ENCODE data around the gene PSME1. TPM values are rescaled to one million over a fixed set of nuclear protein-coding genes. Genes with fewer than 3 reads are reported as not detected.

PSME1 gene
- polyA plus RNA-seq, 2 of the 4 experiments (the other 2 are of a cell fraction): 83.6 to 124 TPM

DNA sequence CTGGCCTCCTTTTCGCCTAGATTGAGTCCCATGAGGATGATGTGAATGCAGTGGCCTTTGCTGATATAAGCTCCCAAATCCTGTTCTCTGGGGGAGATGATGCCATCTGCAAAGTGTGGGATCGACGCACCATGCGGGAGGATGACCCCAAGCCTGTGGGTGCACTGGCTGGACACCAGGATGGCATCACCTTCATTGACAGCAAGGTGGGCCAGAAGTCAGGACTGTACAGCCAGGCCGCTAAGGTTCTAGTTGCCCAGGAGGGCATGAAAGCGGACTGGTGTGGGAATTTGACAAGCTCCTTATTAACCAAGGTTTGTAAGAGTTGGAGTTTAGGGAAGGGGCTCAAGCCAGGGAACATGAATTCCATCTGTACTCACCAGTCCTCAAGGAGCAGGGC is 16.3 kb upstream of the PSME1 start:
- FAIRE-seq (no peak), DNase-seq (ENCODE audit: low read depth in 1 of 2, low spot score in 1 of 2) (no peak), ATAC-seq (no peak)
- ChIA-PET POLR2A (no interaction called here), CTCF (interaction anchor here (1.2 to 5.5 kb wide), 5 partner anchors 11 to 41 kb away, joined by 4 to 20 read pairs (median 7); partner anchors contain the start of genes IRF9 and PSME1)
- Histone ChIP-seq H3K27ac (no peak overlapping the region), H3K9me3 (no peaks in the 10 kb centered on the region), H3K4me3 (no peak overlapping the region), H3K4me2 (no peak overlapping the region), H3K4me1 (peaks cover 8% of the 10 kb centered on the region; the same call in 1 of the 3 replicates)
- 93% methylated on average over 6 of the region's 6 CpGs for WGBS (ENCODE audit: missing lambda C conversion rate)
- TF ChIP-seq CBX2 (IDR thresholded peaks at IDR 0.05; ENCODE audit: borderline replicate concordance, low read depth) (no peak), SMC3 (IDR thresholded peaks at IDR 0.05) (no peak)
- TF ChIP-seq, protein P1, sequence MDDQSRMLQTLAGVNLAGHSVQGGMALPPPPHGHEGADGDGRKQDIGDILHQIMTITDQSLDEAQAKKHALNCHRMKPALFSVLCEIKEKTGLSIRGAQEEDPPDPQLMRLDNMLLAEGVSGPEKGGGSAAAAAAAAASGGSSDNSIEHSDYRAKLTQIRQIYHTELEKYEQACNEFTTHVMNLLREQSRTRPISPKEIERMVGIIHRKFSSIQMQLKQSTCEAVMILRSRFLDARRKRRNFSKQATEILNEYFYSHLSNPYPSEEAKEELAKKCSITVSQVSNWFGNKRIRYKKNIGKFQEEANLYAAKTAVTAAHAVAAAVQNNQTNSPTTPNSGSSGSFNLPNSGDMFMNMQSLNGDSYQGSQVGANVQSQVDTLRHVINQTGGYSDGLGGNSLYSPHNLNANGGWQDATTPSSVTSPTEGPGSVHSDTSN (IDR thresholded peaks at IDR 0.05): no peak
- TF ChIP-seq, protein P2, sequence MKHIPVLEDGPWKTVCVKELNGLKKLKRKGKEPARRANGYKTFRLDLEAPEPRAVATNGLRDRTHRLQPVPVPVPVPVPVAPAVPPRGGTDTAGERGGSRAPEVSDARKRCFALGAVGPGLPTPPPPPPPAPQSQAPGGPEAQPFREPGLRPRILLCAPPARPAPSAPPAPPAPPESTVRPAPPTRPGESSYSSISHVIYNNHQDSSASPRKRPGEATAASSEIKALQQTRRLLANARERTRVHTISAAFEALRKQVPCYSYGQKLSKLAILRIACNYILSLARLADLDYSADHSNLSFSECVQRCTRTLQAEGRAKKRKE (CRISPR knock-in tag; IDR thresholded peaks at IDR 0.05; ENCODE audit: low read depth): no peak

DNA sequence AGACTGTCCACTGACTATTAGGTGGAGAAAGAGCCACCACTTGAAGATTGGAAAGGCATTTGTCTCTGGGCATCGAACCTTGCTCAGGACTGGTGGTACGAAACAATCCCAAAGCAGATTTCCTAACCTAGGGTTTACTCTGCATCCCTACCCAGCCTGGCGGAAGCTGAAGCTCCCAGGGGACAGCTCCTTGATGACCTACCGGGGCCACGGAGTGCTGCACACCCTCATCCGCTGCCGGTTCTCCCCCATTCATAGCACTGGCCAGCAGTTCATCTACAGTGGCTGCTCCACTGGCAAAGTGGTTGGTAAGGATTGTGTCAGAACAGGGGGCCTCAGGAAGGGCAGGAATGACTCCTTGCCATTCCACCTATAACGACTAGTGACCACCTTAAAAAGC is 14.8 kb upstream of the PSME1 start:
- POLR2A ChIA-PET: no interaction called here

DNA sequence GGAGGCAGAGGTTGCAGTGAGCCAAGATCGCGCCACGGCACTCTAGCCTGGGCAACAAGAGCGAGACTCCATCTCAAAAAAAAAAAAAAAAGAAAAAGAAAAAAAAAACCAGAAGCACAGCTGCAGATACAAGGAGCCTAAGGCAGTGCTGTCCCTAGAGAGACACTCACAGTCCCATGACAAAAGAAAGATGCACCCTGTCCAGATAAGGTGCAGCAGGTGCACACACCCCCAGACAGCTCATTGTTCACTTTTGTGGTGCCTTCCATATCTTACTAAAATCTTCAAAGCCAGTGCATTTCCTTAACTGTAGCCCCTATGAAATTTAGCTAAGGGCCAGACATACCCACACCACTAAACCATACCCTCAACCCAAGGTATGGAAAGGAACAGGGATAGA is 13.6 kb upstream of the PSME1 start:
- Histone ChIP-seq H3K4me3 (no peak overlapping the region), H3K9me3 (no peaks in the 10 kb centered on the region), H3K4me1 (no peaks in the 10 kb centered on the region), H3K27ac (no peak overlapping the region), H3K4me2 (no peak overlapping the region)
- WGBS (ENCODE audit: missing lambda C conversion rate): 83% methylated on average over 4 of the region's 4 CpGs
- ChIA-PET POLR2A (interaction anchor here (0.6 kb wide), 1 partner anchor 76 kb away, joined by 3 read pairs; no protein-coding TSS in a partner anchor), CTCF (interaction anchor here (0.6 to 1.9 kb wide), 3 partner anchors 14 to 334 kb away, joined by 3 to 9 read pairs (median 8); partner anchors contain the start of gene IRF9)
- TF ChIP-seq, protein P2 (CRISPR knock-in tag; IDR thresholded peaks at IDR 0.05; ENCODE audit: low read depth): no peak
- TF ChIP-seq HEYL (CRISPR knock-in tag; IDR thresholded peaks at IDR 0.05): no peak
- ATAC-seq (no peak), FAIRE-seq (no peak), DNase-seq (ENCODE audit: low read depth in 1 of 2, low spot score in 1 of 2) (no peak)

More for the DNA sequence above, 14.8 kb upstream of the PSME1 start:
- no peak for TF ChIP-seq RCOR1 (IDR thresholded peaks at IDR 0.05; ENCODE audit: low read depth, low read length)
- no peak for TF ChIP-seq FOSB (CRISPR knock-in tag; IDR thresholded peaks at IDR 0.05)
- TF ChIP-seq HEYL (CRISPR knock-in tag; IDR thresholded peaks at IDR 0.05): no peak
- no peak for TF ChIP-seq NPAS2 (CRISPR knock-in tag; IDR thresholded peaks at IDR 0.05; ENCODE audit: borderline replicate concordance)
- no peak for TF ChIP-seq EHMT2 (IDR thresholded peaks at IDR 0.05; ENCODE audit: low read depth)
- TF ChIP-seq RARB (CRISPR knock-in tag; IDR thresholded peaks at IDR 0.05): no peak
- TF ChIP-seq RNF2 (IDR thresholded peaks at IDR 0.05; ENCODE audit: borderline replicate concordance, low read depth): no peak
- no peak for TF ChIP-seq RAD21 (conservative IDR thresholded peaks at IDR 0.05 in 1 of 2, IDR thresholded peaks at IDR 0.05 in 1 of 2)
- TF ChIP-seq, protein P3, sequence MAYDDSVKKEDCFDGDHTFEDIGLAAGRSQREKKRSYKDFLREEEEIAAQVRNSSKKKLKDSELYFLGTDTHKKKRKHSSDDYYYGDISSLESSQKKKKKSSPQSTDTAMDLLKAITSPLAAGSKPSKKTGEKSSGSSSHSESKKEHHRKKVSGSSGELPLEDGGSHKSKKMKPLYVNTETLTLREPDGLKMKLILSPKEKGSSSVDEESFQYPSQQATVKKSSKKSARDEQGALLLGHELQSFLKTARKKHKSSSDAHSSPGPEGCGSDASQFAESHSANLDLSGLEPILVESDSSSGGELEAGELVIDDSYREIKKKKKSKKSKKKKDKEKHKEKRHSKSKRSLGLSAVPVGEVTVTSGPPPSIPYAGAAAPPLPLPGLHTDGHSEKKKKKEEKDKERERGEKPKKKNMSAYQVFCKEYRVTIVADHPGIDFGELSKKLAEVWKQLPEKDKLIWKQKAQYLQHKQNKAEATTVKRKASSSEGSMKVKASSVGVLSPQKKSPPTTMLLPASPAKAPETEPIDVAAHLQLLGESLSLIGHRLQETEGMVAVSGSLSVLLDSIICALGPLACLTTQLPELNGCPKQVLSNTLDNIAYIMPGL (CRISPR knock-in tag; IDR thresholded peaks at IDR 0.05; ENCODE audit: borderline replicate concordance): no peak
- TF ChIP-seq, protein P4, sequence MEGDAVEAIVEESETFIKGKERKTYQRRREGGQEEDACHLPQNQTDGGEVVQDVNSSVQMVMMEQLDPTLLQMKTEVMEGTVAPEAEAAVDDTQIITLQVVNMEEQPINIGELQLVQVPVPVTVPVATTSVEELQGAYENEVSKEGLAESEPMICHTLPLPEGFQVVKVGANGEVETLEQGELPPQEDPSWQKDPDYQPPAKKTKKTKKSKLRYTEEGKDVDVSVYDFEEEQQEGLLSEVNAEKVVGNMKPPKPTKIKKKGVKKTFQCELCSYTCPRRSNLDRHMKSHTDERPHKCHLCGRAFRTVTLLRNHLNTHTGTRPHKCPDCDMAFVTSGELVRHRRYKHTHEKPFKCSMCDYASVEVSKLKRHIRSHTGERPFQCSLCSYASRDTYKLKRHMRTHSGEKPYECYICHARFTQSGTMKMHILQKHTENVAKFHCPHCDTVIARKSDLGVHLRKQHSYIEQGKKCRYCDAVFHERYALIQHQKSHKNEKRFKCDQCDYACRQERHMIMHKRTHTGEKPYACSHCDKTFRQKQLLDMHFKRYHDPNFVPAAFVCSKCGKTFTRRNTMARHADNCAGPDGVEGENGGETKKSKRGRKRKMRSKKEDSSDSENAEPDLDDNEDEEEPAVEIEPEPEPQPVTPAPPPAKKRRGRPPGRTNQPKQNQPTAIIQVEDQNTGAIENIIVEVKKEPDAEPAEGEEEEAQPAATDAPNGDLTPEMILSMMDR (IDR thresholded peaks at IDR 0.05): no peak
- no peak for TF ChIP-seq PHF8 (IDR thresholded peaks at IDR 0.05; ENCODE audit: borderline replicate concordance, low read depth)
- no peak for TF ChIP-seq FOSL2 (IDR thresholded peaks at IDR 0.05)
- no peak for TF ChIP-seq FOSL2 (CRISPR knock-in tag; IDR thresholded peaks at IDR 0.05)
- TF ChIP-seq ZNF302 (CRISPR knock-in tag; IDR thresholded peaks at IDR 0.05): no peak
- no peak for TF ChIP-seq CHD4 (IDR thresholded peaks at IDR 0.05; ENCODE audit: borderline replicate concordance)
- TF ChIP-seq CEBPB (IDR thresholded peaks at IDR 0.05): no peak
- no peak for TF ChIP-seq ESRRA (IDR thresholded peaks at IDR 0.05; ENCODE audit: borderline replicate concordance, low read length)
- FAIRE-seq (no peak), ATAC-seq (no peak), DNase-seq (ENCODE audit: low read depth in 1 of 2, low spot score in 1 of 2) (no peak)
- CTCF ChIA-PET: interaction anchor here (0.9 to 2.0 kb wide), 6 partner anchors 10 to 63 kb away, joined by 3 to 9 read pairs (median 5); partner anchors contain the start of genes IRF9 and PSME1
- 90% methylated on average over 8 of the region's 8 CpGs for WGBS (ENCODE audit: missing lambda C conversion rate)
- Histone ChIP-seq H3K4me2 (no peak overlapping the region), H3K4me1 (0 out of 3 replicates have a peak, but pooled peaks cover under 1% of the 10 kb centered on the region), H3K4me3 (no peak overlapping the region), H3K27ac (no peak overlapping the region), H3K9me3 (no peaks in the 10 kb centered on the region)

Measured in A549 (cell line).